NCI-H446 treated with DMSO at 0.1 percent for 48 hours (cell line): ENCODE results near the gene FBXL14.
"Not testable (repeated sequence)": the region's sequence is repeated elsewhere in the genome, so short reads cannot be mapped to it uniquely, and the experiment has no call there.

Source experiments
- DNase-seq: peaks from one replicate; lab custom pipeline; 2025; lab: John Stamatoyannopoulos, UW

Gene FBXL14

GRCh38 chr12:1619587-1619986 lies 25.2 kb upstream of the FBXL14 start:
- DNase-seq: no peak

- no peak for DNase-seq
Observed at GRCh38 chr12:1619159-1619558, 24.8 kb upstream of the FBXL14 start.

GRCh38 chr12:1618489-1618888 lies 24.1 kb upstream of the FBXL14 start:
- DNase-seq: no peak

- no peak for DNase-seq
Observed at GRCh38 chr12:1616233-1617066, 22.1 kb upstream of the FBXL14 start.

- DNase-seq: no peak
Observed at GRCh38 chr12:1614360-1614759, 20.0 kb upstream of the FBXL14 start.

DNA sequence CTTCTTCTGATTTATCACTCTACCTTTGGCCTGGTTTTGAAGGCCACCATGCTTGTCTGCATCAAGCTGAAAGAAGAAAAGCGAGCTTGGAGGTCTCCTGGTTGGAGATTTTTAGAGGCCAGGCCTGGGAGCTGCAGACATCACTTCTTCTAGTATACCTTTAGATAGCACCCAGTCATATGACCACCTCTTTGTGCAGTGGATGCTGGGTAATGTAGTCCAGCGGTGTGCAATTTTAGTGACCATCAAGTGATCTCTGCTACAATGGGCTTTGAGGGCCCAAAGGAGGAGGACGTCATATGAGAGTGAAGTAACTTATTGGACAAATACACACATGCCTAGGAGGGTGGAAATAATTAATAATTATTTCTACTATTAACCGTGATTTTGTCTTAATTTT lies 19.5 kb upstream of the FBXL14 start:
- DNase-seq: no peak

DNA sequence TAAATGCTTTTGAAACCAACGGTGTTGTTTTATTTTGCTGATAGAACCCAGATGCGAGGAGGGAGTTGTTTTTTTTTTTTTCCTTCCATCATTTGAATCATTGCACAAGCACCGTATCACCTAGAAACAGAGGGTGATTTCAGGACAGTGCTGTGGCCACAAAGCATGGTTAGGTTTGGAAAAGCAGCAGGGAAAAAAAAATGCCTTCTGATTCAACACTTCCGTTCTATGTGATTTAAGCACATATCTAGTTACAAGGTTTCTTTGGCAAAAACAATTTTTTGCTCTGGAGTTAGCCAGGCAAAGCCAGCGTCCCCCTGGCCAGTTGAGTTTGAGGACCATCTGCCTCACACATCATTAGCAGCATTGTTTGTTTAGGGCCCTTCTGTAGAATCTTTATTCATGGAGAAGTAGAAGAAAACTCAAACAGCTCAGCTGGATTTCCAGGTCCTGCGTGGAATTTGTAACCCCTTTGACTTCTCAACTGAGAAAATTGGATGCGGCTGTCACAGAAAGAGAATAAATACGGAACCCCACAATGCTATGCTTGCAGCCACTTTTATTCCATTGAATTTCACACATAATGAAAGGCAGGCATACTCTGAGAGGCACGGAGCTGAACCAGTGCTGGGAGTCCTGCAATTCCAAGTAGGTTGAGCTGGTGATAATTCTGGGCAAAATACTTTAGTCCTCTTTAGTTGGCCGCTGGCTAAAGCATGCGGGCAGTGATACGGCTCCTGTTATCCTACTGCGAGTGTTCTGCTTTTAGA lies 17.6 kb upstream of the FBXL14 start:
- DNase-seq: peak; percentile 76

DNA sequence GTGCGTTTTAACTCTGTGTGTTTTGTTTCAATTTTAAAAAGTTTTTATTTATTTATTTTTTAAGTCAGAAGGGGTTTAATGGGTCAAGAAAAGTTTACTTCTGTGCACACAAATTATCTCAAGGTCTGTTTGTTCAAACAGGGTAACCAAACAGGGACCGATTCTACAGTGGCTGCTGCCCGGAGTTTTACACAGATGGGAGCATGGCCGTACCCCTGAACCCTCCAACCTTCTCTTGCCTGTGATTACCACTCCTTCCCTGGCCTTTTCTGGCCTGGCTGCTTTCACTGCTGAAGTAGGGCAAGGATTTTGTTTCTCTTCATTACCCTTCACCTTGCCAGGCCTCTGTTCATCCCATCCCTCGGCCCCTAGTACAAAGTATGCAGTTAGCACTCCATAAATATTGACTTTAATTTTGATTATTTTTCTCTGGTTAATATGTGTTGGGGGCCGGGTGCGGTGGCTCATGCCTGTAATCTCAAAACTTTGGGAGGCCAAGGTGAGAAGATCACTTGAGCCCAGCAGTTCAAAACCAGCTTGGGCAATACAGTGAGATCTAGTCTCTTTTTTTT lies 15.8 kb upstream of the FBXL14 start:
- DNase-seq: no peak

DNA sequence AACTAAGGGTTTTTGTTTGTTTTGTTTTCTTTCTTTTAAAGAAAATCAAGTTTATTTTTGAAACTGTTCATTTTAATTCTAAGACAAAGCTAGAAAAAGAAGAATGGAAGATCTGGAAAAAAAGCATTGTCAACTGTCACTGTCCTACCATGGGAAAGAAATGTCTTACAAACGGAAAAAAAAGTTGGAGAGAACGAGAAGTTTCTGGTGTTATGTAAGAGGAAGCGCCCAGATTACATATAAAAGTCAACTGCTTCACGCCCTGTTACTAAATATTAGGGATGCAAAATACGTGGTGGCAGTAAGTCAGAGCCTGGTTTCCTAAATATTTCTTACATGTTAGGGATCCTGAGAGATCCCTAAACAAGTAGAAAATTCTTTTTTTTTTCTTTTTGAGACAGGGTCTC lies 14.3 kb upstream of the FBXL14 start:
- DNase-seq: no peak

GRCh38 chr12:1607940-1608712 lies 13.7 kb upstream of the FBXL14 start:
- DNase-seq: no peak

DNA sequence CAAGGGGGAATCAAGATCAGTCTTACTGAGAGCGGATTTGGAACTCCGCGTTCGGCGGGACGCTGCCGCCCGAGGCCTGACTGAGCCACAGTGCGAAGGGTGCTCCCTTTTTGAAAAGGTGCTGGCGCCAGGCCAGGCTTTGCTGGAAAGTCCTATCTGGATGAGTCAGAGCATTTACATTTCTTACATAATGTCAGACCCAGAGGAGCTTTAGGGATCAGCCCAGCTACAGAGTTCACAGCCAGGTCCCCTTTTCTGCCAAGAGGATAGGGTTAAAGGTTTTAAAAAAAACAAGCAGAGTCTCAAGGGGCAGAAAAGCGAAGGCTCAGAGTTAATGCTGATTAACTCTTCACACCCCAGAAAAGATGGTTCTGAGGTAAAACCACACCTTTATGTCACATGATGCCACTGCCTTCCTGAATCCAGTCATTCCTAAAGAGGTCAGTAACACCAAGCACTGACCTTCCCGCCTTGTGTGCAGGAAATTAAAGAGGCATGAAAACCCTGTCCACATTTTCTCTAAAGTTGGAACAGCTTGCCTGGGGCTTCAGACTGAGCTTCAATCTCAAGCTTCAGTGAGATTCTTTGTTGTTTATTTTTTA lies 11.7 kb upstream of the FBXL14 start:
- DNase-seq: peak; percentile 86

- peak; percentile 69 for DNase-seq
Observed at GRCh38 chr12:1605129-1606020, 11.0 kb upstream of the FBXL14 start.

DNA sequence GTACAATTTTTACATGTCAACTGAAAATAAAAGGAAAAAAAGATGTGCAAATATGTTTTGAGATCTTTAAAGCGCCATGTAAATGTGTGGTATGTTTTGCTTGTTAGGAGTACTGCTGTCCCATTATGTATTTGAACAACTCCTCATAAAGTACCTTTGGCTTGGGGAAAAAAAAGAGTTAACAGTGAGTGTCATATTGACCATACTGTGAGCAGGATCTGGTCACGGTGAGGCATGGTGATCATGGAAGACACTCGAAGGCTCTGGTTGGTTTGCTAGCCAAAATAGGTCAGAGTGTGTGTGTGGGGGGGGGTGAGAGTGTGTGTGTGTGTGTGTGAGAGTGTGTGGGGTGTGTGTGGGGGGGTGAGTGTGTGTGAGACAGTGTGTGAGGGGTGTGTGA lies 10.1 kb upstream of the FBXL14 start:
- DNase-seq: no peak

GRCh38 chr12:1603269-1603993 lies 9.1 kb upstream of the FBXL14 start:
- DNase-seq: no peak

- DNase-seq: not testable (repeated sequence)
Observed at GRCh38 chr12:1602706-1603105, 8.3 kb upstream of the FBXL14 start.

DNA sequence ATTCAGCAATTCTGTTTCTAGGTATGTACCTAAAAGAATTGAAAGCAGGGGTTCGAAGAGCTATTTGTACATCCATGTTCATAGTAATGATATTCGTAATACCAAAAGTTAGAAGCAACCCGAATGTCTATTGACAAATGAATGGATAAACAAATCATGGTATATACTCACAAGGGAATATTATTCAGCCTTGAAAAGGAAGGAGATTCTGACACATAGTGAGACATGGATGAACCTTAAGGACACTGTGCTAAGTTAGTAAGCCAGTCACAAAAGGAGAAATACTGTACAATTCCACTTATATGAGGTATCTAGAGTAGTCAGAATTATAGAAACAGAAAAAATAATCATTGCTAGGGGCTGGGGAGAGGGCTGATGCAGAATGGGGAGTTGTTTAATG lies 4.4 kb upstream of the FBXL14 start:
- no peak for DNase-seq

GRCh38 chr12:1595690-1596347 lies 1.4 kb upstream of the FBXL14 start:
- DNase-seq: no peak

DNA sequence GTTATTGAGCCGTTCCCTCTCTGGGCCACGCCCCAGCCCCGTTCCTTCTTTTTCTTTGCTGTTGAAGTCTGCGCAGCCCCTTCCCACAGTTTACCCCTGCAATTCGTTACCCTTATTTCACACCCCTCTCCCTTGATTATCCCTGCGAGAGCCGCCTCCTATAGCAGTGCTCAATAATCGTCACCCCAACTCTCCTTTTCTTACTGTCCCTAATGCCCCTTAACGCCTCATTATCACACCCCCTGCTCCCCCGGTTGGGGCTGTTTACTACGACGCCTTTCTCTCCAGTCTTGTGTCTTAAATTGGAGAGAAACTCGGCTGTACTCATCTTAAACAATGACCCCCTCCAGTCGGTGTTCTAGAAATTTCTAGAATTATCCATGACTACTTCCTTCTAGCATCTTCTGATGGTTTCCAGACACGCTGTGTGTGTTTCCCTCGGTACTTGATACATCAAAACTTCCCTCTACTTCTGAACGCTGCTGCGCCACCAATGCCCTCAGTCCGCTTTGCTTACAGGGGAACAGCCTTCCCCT lies 713 bp upstream of the FBXL14 start:
- no peak for DNase-seq

- no peak for DNase-seq
Observed at GRCh38 chr12:1594006-1594260, 448 bp downstream of the FBXL14 start.
